Measurements from ENCODE around the gene GPC6.

DNA sequence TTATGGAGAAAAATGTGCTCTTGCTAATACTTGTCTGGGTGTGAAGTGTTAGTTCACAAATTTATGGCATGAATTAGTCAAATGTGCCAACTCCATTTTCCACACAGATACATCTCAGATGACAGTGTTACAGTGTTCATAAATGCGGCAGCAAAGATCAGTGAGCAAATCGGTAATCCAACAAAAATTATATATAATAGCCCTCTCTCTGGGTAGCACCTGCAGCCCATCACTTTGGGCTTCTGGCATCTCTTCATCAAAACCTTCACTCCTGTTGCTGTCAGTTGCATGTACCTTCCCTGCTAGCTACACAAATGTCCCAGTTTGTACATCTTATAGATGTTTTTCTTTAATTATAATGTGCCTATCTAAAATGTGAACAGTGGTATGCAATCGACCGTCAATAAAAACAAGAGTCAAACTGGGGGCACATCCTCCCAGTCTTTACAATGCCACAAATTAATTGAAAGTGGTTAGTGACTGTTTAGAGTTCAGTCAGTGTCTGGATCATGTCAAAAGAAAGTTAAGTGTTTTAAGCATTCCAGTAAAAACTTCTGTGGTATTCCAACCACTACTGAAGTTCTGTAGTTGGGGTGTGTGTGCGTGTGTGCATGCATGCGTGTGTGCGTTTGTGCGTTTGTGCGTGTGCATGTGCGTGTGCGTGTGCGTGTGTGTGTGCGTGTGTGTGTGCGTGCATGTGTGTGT, 804.0 kb downstream of the GPC6 start:
- TF ChIP-seq, protein P1, sequence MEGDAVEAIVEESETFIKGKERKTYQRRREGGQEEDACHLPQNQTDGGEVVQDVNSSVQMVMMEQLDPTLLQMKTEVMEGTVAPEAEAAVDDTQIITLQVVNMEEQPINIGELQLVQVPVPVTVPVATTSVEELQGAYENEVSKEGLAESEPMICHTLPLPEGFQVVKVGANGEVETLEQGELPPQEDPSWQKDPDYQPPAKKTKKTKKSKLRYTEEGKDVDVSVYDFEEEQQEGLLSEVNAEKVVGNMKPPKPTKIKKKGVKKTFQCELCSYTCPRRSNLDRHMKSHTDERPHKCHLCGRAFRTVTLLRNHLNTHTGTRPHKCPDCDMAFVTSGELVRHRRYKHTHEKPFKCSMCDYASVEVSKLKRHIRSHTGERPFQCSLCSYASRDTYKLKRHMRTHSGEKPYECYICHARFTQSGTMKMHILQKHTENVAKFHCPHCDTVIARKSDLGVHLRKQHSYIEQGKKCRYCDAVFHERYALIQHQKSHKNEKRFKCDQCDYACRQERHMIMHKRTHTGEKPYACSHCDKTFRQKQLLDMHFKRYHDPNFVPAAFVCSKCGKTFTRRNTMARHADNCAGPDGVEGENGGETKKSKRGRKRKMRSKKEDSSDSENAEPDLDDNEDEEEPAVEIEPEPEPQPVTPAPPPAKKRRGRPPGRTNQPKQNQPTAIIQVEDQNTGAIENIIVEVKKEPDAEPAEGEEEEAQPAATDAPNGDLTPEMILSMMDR (conservative IDR thresholded peaks at IDR 0.05; ENCODE audit: low read length): no peak
- TF ChIP-seq EZH2phosphoT487 (IDR thresholded peaks at IDR 0.05; ENCODE audit: borderline replicate concordance): no peak
